D721Med (cell line): Measurements from ENCODE around the gene TMEM150B.

Experiments
- DNase-seq: peaks from one replicate; pipeline ENCODE4 v3.0.0; 2011; ENCODE audit warnings: low spot score; ENCODE audit not compliant: insufficient read length
- FAIRE-seq: peaks from 2 replicates; lab custom pipeline; 2011; peaks lifted over from hg19 to GRCh38; lab: Jason Lieb, UNC
- CTCF ChIP-seq: IDR thresholded peaks from 2 replicates; pipeline ENCODE4 v1.5.1; 2012; ENCODE audit warnings: mild to moderate bottlenecking, control low read depth; ENCODE audit not compliant: insufficient read depth; ENCODE audit errors: missing control alignments

Gene TMEM150B

DNA sequence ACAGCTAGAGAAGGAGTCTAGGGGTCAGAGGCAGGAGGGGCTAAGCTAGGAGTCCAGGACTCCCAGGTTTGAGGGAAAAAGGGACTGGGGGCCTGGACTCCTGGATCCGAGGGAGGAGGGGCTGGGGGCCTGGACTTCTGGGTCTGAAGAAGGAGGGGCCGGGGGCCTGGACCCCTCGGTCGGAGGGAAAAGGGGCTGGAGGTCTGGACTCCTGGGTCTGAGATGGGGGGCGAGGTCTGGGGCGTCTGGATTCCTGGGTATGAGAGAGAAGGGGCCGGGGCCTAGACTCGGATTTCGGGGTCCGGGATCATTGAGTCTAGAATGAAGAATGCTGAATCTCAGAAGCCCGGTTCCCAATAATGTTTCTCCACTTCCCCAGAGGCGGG lies 22.8 kb downstream of the TMEM150B start:
- TF ChIP-seq CTCF: no peak
- no peak for DNase-seq

DNA sequence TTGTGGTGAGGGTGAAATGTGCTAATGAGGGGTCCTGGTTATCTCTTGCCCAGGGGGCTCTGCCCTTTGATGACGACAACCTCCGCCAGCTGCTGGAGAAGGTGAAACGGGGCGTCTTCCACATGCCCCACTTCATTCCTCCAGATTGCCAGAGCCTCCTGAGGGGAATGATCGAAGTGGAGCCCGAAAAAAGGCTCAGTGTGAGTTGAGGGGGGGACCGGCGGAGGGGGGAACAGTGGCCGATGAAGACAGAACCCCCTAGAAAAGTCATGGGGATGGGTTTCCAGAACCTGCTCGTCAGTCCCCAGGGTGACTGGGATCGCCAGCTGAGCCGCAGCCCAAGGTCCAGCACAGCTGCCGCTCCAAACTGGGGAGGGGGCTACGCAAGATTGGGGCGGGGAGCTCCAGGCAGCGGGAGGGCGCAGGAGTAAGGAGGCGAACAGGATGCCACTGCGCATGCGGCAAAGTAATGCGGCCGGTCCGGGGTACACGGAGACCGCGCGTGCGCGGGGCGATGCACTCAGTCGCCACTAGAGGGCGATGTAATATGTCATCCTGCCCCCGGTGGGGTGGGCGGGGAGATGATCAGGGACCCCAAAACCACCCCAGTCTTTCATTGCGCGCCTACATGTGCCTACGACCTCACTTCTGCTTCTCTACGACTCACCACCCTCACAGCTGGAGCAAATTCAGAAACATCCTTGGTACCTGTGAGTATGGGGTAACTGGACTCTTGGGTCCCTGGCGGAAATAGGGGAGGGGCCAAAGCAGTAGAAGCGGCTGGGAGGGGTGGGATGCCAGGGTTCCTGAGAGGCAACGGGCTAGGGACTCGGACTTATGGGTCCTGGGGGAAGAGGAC lies 23.5 kb downstream of the TMEM150B start:
- DNase-seq (peak; percentile 100), FAIRE-seq (no peak)
- TF ChIP-seq CTCF: peak; percentile 66

More for the DNA sequence above, 22.8 kb downstream of the TMEM150B start:
- FAIRE-seq: no peak

- FAIRE-seq: no peak
- no peak for DNase-seq
- TF ChIP-seq CTCF: no peak
These were observed 24.2 kb downstream of the TMEM150B start for GRCh38 chr19:55300886-55301458.

- FAIRE-seq (no peak), DNase-seq (no peak)
- no peak for TF ChIP-seq CTCF
These were observed 25.1 kb downstream of the TMEM150B start for GRCh38 chr19:55299991-55300390.

DNA sequence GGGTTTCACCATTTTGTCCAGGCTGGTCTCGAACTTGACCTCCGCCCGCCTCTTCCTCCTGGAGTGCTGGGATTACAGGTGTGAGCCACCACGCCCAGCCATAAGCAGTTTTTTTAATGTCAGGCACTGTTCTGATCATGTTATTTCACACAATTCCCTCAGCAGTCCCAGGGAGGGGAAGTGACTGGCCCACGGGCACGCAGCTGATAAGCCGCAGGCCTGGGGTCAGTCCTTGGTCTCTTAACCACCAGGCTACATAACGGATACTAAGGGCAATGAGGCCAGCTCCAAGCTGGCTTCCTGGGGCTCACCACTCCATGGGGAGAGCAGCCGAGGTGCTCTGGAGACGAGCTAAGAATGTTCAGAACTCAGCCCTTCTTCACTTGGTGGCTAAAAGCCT lies 27.9 kb downstream of the TMEM150B start:
- DNase-seq (no peak), FAIRE-seq (no peak)
- no peak for TF ChIP-seq CTCF

DNA sequence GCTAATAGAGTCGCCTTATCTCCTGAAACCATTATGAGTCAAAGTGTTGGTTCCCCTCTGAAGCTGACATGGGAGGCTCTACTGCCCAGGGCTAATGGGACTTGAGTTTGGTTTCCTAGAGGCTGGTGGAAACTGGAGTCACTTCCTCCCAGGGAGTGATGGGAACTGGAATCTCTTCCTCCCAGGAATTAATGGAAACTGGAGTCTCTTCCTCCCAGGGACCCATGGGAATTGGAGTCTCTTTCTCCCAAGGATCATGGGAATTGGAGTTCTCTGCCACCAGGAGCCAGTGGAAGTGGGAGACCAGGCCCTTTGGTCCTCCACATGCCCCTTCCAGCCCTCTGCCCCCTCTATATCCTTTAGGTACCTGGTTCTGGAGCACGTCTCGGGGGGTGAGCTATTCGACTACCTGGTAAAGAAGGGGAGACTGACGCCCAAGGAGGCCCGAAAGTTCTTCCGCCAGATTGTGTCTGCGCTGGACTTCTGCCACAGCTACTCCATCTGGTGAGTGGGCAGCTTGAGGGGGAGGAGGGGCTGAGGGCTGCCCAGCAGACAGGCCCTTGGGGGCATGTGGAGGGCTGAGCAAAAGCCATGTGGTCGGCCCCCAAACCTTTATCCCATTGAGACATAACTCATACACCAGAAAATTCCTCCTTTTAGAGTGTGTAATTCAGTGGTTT lies 35.9 kb downstream of the TMEM150B start:
- no peak for DNase-seq
- FAIRE-seq: no peak

More for the DNA sequence above, 35.9 kb downstream of the TMEM150B start:
- no peak for TF ChIP-seq CTCF
